K562 (cell line): ENCODE results near the gene PPP1R13L. TPM values are rescaled to one million over a fixed set of nuclear protein-coding genes. Genes with fewer than 3 reads are reported as not detected.
A peak's percentile ranks its signal among the peaks of the same experiment; 100 is the strongest.

Experiments
- ADNP ChIP-seq: fragments of 200-800 bp; sonication (Bioruptor generic); IDR thresholded peaks from 2 replicates; pipeline ENCODE4 v1.6.1; 2016; ENCODE audit warnings: missing genetic modification characterization, missing compliant biosample characterization
- CC2D1A ChIP-seq: fragments of 450-650 bp; IDR thresholded peaks from 2 replicates; pipeline ENCODE4 v1.6.1; 2017; ENCODE audit warnings: mild to moderate bottlenecking
- GTF2A2 ChIP-seq: IDR thresholded peaks from 2 replicates; pipeline ENCODE4 v1.6.1; 2016; ENCODE audit warnings: mild to moderate bottlenecking, missing genetic modification characterization, missing compliant biosample characterization
- HDAC6 ChIP-seq: IDR thresholded peaks from 2 replicates; pipeline ENCODE4 v1.6.1; 2012; ENCODE audit warnings: low read depth, mild to moderate bottlenecking, control low read depth, inconsistent platforms, low read length, moderate library complexity
- HEY1 ChIP-seq: fragments of 250-450 bp; sonication (Bioruptor Pico); IDR thresholded peaks from 2 replicates; pipeline ENCODE4 v1.5.0; 2020; ENCODE audit warnings: mild to moderate bottlenecking, moderate library complexity, borderline replicate concordance
- HNRNPH1 ChIP-seq: fragments of 200-400 bp; formaldehyde crosslinking; optimal IDR thresholded peaks from 2 replicates; pipeline ENCODE3; 2017; ENCODE audit warnings: low read depth, mild to moderate bottlenecking, low read length, moderate library complexity
- KAT7 ChIP-seq: sonication (generic); formaldehyde crosslinking; IDR thresholded peaks from 2 replicates; pipeline ENCODE4 v1.8.0; 2022; ENCODE audit warnings: missing genetic modification reagents, mild to moderate bottlenecking, borderline replicate concordance
- RBM22 ChIP-seq: fragments of 200-400 bp; formaldehyde crosslinking; IDR thresholded peaks from 2 replicates; pipeline ENCODE4 v1.6.1; 2018; ENCODE audit warnings: low read length, low read depth; ENCODE audit not compliant: poor library complexity, severe bottlenecking
- ZNF24 ChIP-seq: fragments of 450-650 bp; IDR thresholded peaks from 2 replicates; pipeline ENCODE4 v1.6.1; 2016
- polyA plus RNA-seq, 8 experiments: library from polyadenylated mRNA; depleted of rRNA in 4 of 8; stranded (reverse) in 5 of 8; unstranded in 3 of 8; fragments of >200 nt; fragmentation: Nextera tagmentation in 2 of 8; fragmentation: Illumina TruSeq in 1 of 8; extraction: Ambion mirVana in 2 of 8; extraction: Trizol in 1 of 8; gene quantifications; 2 replicates each; pipeline versions ENCODE4 v1.2.1 to v1.2.3, GENCODE V29; 2011 to 2014; ENCODE audit warnings: inconsistent platforms in 1 of 8, missing spikeins in 1 of 8
- total RNA-seq, 7 experiments: library from RNA; depleted of rRNA in 6 of 7; stranded (reverse); fragments of >200 nt in 6 of 7; fragmentation: Illumina TruSeq in 2 of 7; extraction: Trizol in 2 of 7; gene quantifications; 2 replicates each; pipeline versions ENCODE4 v1.2.1 to v1.2.3, GENCODE V29; 2011 to 2021; ENCODE audit warnings: low replicate concordance in 1 of 7
- TF ChIP-seq, protein P1 (sequence below): fragments of 450-650 bp; IDR thresholded peaks from 2 replicates; pipeline ENCODE4 v1.6.1; 2016; ENCODE audit warnings: mild to moderate bottlenecking

The PPP1R13L gene
- total and polyA plus RNA-seq, 9 of the 15 experiments (the other 6 are each of a cell fraction or from before 2014, with no cell fraction given) = 0.32 to 6.7 (median 2.0) TPM

GRCh38 chr19:45442408-45442777 lies 37.5 kb upstream of the PPP1R13L start (continued):
- TF ChIP-seq, protein P1, sequence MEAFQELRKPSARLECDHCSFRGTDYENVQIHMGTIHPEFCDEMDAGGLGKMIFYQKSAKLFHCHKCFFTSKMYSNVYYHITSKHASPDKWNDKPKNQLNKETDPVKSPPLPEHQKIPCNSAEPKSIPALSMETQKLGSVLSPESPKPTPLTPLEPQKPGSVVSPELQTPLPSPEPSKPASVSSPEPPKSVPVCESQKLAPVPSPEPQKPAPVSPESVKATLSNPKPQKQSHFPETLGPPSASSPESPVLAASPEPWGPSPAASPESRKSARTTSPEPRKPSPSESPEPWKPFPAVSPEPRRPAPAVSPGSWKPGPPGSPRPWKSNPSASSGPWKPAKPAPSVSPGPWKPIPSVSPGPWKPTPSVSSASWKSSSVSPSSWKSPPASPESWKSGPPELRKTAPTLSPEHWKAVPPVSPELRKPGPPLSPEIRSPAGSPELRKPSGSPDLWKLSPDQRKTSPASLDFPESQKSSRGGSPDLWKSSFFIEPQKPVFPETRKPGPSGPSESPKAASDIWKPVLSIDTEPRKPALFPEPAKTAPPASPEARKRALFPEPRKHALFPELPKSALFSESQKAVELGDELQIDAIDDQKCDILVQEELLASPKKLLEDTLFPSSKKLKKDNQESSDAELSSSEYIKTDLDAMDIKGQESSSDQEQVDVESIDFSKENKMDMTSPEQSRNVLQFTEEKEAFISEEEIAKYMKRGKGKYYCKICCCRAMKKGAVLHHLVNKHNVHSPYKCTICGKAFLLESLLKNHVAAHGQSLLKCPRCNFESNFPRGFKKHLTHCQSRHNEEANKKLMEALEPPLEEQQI = no peak
- TF ChIP-seq HDAC6 (no peak), HEY1 (CRISPR knock-in tag) (no peak), GTF2A2 (0 out of 2 replicates have a peak, but pooled peaks have one; percentile 53), HNRNPH1 (no peak), KAT7 (CRISPR knock-in tag) (peak; percentile 16; the same call in 1 of the 2 replicates), ADNP (tag) (peak; percentile 100), RBM22 (no peak), ZNF24 (no peak), CC2D1A (peak; percentile 71; the same call in 1 of the 2 replicates)
